ENCODE results near the gene FAM53C. TPM values are rescaled to one million over a fixed set of nuclear protein-coding genes. Genes with fewer than 3 reads are reported as not detected.

The FAM53C gene
- total and polyA plus RNA-seq, 2 experiments from 2014 or later: 21.0 to 45.0 TPM

DNA sequence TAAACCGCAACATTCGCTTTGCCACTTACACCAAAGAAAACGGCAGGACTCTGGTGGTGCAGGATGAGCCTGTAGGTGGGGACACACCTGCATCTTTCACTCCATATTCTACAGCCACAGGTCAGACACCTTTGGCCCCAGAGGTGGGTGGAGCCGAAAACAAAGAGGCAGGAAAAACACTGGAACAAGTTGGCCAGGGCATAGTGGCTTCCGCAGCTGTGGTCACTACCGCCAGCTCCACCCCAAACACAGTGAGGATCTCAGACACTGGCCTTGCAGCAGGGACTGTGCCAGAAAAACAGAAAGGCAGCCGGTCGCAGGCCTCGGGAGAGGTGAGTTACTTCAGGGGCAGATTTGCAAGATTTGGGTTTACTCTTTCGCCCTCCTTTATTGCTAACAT, 48.2 kb downstream of the FAM53C start:
- Histone ChIP-seq H3K9me2 (ENCODE audit: insufficient read depth) (no peaks in the 10 kb centered on the region), H3K27me3 (ENCODE audit: insufficient read depth) (no peaks in the 10 kb centered on the region), H3K79me2 (replicated peaks; ENCODE audit: insufficient read depth) (no peaks in the 10 kb centered on the region), H3F3A (replicated peaks; ENCODE audit: low read depth) (0 out of 2 replicates have a peak, but pooled peaks cover 4% of the 10 kb centered on the region), H2AFZ (no peak overlapping the region), H3K36me3 (ENCODE audit: insufficient read depth) (peaks cover 29% of the 10 kb centered on the region), H3K27ac (ENCODE audit: low read depth) (no peak overlapping the region), H3K4me2 (no peak overlapping the region), H4K20me1 (replicated peaks; ENCODE audit: insufficient read depth) (no peaks in the 10 kb centered on the region; the same call in 1 of the 2 replicates), H3K4me3 (no peak overlapping the region), H3K4me1 (ENCODE audit: insufficient read depth) (no peaks in the 10 kb centered on the region)
- no peak for DNase-seq (ENCODE audit: low spot score)
- Mint-ChIP-seq H3K36me3 (ENCODE audit: low read depth) (peaks cover 52% of the 10 kb centered on the region), H3K4me3 (no peak overlapping the region), H3K4me1 (no peaks in the 10 kb centered on the region), H3K27ac (no peak overlapping the region), H3K27me3 (ENCODE audit: insufficient read depth, low read depth, poor library complexity) (peaks cover 5% of the 10 kb centered on the region), H3K9me3 (no peaks in the 10 kb centered on the region)
- TF ChIP-seq, protein P1, sequence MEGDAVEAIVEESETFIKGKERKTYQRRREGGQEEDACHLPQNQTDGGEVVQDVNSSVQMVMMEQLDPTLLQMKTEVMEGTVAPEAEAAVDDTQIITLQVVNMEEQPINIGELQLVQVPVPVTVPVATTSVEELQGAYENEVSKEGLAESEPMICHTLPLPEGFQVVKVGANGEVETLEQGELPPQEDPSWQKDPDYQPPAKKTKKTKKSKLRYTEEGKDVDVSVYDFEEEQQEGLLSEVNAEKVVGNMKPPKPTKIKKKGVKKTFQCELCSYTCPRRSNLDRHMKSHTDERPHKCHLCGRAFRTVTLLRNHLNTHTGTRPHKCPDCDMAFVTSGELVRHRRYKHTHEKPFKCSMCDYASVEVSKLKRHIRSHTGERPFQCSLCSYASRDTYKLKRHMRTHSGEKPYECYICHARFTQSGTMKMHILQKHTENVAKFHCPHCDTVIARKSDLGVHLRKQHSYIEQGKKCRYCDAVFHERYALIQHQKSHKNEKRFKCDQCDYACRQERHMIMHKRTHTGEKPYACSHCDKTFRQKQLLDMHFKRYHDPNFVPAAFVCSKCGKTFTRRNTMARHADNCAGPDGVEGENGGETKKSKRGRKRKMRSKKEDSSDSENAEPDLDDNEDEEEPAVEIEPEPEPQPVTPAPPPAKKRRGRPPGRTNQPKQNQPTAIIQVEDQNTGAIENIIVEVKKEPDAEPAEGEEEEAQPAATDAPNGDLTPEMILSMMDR (conservative IDR thresholded peaks at IDR 0.05; ENCODE audit: low read depth in 2 of 2): no peak
- TF ChIP-seq CREB1 (CRISPR knock-in tag; IDR thresholded peaks at IDR 0.05; ENCODE audit: low read depth) (no peak), JUNB (IDR thresholded peaks at IDR 0.05; ENCODE audit: unreplicated experiment) (no peak), EZH2phosphoT487 (IDR thresholded peaks at IDR 0.05; ENCODE audit: unreplicated experiment) (no peak), ZNF114 (CRISPR knock-in tag; IDR thresholded peaks at IDR 0.05) (no peak), STAT1 (IDR thresholded peaks at IDR 0.05; ENCODE audit: unreplicated experiment) (no peak), EZH2 (IDR thresholded peaks at IDR 0.05; ENCODE audit: low read depth, unreplicated experiment) (no peak), ZNF331 (CRISPR knock-in tag; IDR thresholded peaks at IDR 0.05; ENCODE audit: low read depth) (no peak), NANOG (IDR thresholded peaks at IDR 0.05; ENCODE audit: borderline replicate concordance) (no peak), POLR2AphosphoS5 (IDR thresholded peaks at IDR 0.05; ENCODE audit: low read depth) (no peak)
- TF ChIP-seq, protein P2, sequence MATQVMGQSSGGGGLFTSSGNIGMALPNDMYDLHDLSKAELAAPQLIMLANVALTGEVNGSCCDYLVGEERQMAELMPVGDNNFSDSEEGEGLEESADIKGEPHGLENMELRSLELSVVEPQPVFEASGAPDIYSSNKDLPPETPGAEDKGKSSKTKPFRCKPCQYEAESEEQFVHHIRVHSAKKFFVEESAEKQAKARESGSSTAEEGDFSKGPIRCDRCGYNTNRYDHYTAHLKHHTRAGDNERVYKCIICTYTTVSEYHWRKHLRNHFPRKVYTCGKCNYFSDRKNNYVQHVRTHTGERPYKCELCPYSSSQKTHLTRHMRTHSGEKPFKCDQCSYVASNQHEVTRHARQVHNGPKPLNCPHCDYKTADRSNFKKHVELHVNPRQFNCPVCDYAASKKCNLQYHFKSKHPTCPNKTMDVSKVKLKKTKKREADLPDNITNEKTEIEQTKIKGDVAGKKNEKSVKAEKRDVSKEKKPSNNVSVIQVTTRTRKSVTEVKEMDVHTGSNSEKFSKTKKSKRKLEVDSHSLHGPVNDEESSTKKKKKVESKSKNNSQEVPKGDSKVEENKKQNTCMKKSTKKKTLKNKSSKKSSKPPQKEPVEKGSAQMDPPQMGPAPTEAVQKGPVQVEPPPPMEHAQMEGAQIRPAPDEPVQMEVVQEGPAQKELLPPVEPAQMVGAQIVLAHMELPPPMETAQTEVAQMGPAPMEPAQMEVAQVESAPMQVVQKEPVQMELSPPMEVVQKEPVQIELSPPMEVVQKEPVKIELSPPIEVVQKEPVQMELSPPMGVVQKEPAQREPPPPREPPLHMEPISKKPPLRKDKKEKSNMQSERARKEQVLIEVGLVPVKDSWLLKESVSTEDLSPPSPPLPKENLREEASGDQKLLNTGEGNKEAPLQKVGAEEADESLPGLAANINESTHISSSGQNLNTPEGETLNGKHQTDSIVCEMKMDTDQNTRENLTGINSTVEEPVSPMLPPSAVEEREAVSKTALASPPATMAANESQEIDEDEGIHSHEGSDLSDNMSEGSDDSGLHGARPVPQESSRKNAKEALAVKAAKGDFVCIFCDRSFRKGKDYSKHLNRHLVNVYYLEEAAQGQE (IDR thresholded peaks at IDR 0.05; ENCODE audit: unreplicated experiment): no peak
- TF ChIP-seq, protein P3, sequence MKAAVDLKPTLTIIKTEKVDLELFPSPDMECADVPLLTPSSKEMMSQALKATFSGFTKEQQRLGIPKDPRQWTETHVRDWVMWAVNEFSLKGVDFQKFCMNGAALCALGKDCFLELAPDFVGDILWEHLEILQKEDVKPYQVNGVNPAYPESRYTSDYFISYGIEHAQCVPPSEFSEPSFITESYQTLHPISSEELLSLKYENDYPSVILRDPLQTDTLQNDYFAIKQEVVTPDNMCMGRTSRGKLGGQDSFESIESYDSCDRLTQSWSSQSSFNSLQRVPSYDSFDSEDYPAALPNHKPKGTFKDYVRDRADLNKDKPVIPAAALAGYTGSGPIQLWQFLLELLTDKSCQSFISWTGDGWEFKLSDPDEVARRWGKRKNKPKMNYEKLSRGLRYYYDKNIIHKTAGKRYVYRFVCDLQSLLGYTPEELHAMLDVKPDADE (IDR thresholded peaks at IDR 0.05): no peak
- TF ChIP-seq, protein P4, sequence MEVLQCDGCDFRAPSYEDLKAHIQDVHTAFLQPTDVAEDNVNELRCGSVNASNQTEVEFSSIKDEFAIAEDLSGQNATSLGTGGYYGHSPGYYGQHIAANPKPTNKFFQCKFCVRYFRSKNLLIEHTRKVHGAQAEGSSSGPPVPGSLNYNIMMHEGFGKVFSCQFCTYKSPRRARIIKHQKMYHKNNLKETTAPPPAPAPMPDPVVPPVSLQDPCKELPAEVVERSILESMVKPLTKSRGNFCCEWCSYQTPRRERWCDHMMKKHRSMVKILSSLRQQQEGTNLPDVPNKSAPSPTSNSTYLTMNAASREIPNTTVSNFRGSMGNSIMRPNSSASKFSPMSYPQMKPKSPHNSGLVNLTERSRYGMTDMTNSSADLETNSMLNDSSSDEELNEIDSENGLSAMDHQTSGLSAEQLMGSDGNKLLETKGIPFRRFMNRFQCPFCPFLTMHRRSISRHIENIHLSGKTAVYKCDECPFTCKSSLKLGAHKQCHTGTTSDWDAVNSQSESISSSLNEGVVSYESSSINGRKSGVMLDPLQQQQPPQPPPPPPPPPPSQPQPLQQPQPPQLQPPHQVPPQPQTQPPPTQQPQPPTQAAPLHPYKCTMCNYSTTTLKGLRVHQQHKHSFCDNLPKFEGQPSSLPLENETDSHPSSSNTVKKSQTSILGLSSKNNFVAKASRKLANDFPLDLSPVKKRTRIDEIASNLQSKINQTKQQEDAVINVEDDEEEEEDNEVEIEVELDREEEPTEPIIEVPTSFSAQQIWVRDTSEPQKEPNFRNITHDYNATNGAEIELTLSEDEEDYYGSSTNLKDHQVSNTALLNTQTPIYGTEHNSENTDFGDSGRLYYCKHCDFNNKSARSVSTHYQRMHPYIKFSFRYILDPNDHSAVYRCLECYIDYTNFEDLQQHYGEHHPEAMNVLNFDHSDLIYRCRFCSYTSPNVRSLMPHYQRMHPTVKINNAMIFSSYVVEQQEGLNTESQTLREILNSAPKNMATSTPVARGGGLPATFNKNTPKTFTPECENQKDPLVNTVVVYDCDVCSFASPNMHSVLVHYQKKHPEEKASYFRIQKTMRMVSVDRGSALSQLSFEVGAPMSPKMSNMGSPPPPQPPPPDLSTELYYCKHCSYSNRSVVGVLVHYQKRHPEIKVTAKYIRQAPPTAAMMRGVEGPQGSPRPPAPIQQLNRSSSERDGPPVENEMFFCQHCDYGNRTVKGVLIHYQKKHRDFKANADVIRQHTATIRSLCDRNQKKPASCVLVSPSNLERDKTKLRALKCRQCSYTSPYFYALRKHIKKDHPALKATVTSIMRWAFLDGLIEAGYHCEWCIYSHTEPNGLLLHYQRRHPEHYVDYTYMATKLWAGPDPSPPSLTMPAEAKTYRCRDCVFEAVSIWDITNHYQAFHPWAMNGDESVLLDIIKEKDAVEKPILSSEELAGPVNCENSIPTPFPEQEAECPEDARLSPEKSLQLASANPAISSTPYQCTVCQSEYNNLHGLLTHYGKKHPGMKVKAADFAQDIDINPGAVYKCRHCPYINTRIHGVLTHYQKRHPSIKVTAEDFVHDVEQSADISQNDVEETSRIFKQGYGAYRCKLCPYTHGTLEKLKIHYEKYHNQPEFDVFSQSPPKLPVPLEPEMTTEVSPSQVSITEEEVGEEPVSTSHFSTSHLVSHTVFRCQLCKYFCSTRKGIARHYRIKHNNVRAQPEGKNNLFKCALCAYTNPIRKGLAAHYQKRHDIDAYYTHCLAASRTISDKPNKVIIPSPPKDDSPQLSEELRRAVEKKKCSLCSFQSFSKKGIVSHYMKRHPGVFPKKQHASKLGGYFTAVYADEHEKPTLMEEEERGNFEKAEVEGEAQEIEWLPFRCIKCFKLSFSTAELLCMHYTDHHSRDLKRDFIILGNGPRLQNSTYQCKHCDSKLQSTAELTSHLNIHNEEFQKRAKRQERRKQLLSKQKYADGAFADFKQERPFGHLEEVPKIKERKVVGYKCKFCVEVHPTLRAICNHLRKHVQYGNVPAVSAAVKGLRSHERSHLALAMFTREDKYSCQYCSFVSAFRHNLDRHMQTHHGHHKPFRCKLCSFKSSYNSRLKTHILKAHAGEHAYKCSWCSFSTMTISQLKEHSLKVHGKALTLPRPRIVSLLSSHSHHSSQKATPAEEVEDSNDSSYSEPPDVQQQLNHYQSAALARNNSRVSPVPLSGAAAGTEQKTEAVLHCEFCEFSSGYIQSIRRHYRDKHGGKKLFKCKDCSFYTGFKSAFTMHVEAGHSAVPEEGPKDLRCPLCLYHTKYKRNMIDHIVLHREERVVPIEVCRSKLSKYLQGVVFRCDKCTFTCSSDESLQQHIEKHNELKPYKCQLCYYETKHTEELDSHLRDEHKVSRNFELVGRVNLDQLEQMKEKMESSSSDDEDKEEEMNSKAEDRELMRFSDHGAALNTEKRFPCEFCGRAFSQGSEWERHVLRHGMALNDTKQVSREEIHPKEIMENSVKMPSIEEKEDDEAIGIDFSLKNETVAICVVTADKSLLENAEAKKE (CRISPR knock-in tag; IDR thresholded peaks at IDR 0.05): no peak
- no peak for ATAC-seq
